H4 (cell line): ENCODE data around the gene KLHL14. TPM values are rescaled to one million over a fixed set of nuclear protein-coding genes. Genes with fewer than 3 reads are reported as not detected.

Source experiments
- DNase-seq: peaks from one replicate; pipeline ENCODE4 v3.0.0-alpha.2; 2015; ENCODE audit warnings: low spot score
- total RNA-seq: library from RNA; depleted of rRNA; stranded (reverse); fragments of >200 nt; shearing (Covaris generic); gene quantifications from 2 replicates; pipeline ENCODE4 v1.2.3, GENCODE V29; 2014

KLHL14 gene
- total RNA-seq, 1 experiment from 2014 or later = 0.02 TPM

GRCh38 chr18:32637226-32637625 is 135.6 kb downstream of the KLHL14 start:
- no peak for DNase-seq

DNA sequence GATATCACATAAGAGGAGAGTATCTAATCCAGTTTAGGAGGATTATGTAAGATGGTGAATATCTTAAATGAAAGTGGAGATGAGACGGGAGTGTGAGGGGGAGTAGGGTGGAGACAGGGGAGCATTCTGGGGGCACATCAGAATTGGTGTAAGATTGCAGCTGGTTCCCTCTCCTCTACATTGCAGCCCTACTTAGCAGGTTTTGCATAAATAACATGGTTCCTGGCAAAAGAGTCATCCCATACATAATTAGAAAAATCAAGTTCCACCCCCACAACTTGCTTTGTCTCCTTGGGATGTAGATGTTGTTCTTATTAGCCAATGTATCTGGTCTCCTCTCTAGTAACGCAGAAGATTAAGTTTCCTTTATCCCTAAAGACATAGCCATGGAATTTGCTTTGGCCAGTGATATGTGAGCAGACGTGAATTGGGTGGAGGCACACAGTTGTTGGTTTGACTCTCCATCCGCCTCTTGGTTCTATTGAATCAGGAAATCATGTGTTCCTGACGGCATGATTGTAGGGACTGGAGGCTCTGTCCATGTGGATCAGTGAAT is 137.9 kb downstream of the KLHL14 start:
- no peak for DNase-seq

DNA sequence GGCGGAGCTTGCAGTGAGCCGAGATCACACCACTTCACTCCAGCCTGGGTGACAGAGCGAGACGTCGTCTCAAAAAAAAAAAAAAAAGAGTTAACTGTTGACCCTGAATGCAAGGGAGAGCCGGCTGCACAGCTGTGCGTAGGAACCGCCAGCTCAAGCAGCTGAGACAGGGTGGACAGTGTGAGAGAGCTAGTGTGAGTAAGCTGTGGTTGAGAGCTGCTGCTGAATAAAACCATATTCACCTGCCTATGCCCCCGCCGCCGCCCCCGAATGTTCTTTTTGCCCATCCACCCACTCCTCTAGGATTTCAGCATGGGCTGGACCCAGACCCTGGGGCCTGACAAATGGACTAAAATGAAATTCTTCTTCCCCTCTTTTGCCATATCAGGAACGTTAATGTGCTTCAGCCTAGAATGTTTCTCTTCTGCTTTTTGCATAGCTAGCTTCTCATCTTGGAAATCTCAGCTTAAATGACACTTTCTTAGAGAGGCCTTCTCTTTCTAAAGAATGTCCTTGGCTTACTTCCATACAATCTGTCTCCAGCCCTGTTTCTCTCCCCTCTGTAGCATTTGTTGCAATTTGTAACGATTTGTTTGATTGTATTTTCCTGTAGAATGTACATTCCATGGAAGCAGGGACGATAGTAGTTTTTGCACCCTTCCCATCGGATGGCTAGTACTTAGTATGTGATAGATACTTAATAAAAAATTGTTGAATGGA is 142.7 kb downstream of the KLHL14 start:
- DNase-seq = no peak

DNA sequence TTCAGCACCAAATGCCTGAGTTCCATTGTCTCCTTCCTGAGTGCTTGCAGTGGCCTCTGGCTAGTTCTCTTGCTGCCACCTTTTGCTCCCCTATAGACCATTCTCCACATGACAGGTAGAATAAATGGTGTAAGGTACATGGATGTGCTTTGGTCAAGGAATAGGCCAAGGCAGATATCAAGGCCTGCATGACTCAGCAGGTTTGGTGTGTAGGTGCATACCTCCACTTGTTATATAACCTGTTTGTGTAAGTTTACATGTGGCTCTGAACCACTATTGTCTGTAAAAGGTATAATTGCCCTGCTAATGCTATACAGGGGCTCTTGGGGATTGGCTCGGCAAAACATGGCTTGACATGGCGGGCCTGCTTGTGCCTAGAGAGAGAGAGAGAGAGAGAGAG is 143.5 kb downstream of the KLHL14 start:
- DNase-seq = no peak

DNA sequence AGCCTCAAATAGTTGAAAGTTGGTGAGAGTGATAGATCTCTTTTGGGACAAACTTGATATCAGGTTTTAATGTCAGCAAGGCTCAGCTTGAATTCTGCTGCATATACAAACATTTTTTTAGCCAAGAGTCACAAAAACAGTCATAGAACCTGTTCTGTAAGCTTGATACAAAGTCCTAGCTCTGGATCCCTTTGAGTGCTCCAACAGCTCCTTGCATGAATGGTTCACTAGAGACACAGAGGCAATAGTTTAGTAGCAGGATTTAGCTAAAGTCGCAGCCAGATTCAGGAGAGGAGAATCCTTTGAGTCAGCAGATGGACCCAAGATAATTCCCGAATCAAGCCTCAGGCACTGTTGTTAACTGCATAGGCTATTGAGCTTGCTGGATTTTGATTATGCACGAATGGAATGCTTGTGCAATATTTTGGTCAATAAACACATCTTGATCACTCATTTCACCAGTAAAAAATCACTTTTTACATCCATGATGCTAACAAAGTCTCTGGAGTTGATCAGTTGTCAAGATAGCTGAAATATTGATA is 148.6 kb downstream of the KLHL14 start:
- DNase-seq = no peak

DNA sequence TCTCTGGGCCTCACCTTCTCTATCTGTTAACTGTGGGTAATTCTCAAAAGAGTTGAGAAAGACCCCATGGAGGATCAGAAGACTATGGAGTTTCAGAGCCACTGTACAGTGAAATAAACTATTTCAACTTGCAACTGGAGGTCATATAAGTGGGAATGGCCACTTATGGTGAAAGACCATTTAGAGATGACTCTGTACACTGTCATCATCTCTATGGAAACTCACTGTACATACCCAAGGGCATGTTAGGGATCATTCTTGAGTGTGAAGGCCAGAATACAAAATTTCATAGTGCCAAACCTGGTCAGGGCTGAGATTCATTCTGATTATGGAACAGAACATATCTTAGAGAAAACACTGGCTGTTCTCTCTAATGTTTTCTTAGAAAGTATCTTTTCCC is 149.3 kb downstream of the KLHL14 start:
- DNase-seq = no peak
